GM12801 (cell line): ENCODE data around the gene DNAAF8.

Experiments used
- CTCF ChIP-seq: IDR thresholded peaks from one replicate; pipeline ENCODE4 v1.5.1; 2011; ENCODE audit warnings: control low read depth; ENCODE audit not compliant: insufficient read length; ENCODE audit errors: extremely low read depth

DNAAF8 gene

GRCh38 chr16:4753227-4753626 lies 18.9 kb downstream of the DNAAF8 start:
- TF ChIP-seq CTCF: no peak

- TF ChIP-seq CTCF: no peak
Observed at GRCh38 chr16:4754865-4755264, 20.5 kb downstream of the DNAAF8 start.

GRCh38 chr16:4755687-4756086 lies 21.4 kb downstream of the DNAAF8 start:
- no peak for TF ChIP-seq CTCF

GRCh38 chr16:4760221-4760910 lies 26.0 kb downstream of the DNAAF8 start:
- TF ChIP-seq CTCF: no peak

- no peak for TF ChIP-seq CTCF
Observed at GRCh38 chr16:4762205-4762604, 27.9 kb downstream of the DNAAF8 start.

- no peak for TF ChIP-seq CTCF
Observed at GRCh38 chr16:4763791-4764190, 29.5 kb downstream of the DNAAF8 start.

- no peak for TF ChIP-seq CTCF
Observed at GRCh38 chr16:4765511-4766474, 31.5 kb downstream of the DNAAF8 start.
